Measurements from ENCODE around the gene HCK.

Gene HCK

DNA sequence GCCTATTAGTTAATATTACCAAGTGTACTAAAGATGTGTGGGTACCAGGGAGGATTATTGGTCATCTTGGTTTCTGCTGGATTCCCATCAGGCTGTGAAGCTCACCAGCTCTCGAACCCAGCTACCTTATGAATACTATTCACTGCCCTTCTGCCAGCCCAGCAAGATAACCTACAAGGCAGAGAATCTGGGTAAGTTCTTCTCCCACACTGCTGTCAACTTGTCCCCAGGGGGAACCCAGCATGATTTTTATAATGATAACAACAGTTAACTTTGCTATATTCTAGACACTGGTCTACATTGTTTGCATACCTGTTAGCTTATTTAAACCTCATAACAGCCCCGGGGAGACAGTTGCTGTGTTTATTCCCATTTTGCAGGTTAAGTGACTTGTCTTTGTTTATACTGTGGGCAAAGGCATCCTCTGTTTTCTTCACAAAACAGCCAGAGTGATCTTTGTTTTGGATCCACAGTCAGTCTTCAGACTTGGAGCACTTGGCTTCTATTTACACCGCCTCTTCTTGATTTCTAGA, 84.0 kb downstream of the HCK start:
- H3K27me3 ChIP-seq (replicated peaks; ENCODE audit: control insufficient read depth, insufficient read depth, low read length), result no peaks in the 10 kb centered on the region
- DNase-seq (ENCODE audit: low read depth), result no peak
- no peak overlapping the region for H3K9ac ChIP-seq (ENCODE audit: low read length)
- H3K4me3 ChIP-seq (ENCODE audit: low read length), result no peak overlapping the region
- H3K36me3 ChIP-seq (ENCODE audit: control insufficient read depth, insufficient read depth, low read length, severe bottlenecking), result peaks cover 69% of the 10 kb centered on the region
- H3K9me3 ChIP-seq (ENCODE audit: control insufficient read depth, low read length), result no peaks in the 10 kb centered on the region
- H3K4me1 ChIP-seq (ENCODE audit: control insufficient read depth, insufficient read depth, low read length), result no peaks in the 10 kb centered on the region

DNA sequence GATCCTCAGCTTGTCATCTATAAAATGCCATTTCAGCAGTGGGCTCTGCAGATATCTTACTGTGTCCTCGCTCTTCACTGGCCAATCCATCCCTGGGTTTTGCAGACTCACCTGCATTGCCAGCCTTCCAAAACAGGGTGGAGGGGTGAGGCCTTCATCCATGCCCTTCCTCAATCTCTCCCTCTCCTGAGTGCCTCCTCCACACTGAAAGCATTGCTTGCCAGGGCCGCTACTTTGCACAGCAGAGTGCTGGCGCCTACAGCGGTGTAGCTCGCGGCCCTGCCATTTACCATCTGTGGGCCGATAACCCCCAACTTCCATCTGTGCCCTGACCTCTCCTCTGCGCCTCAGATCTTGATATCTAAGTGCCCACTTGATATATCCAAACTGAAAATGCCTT, 86.9 kb downstream of the HCK start:
- Histone ChIP-seq H3K9me3 (ENCODE audit: control insufficient read depth, low read length) (no peaks in the 10 kb centered on the region), H3K27me3 (replicated peaks; ENCODE audit: control insufficient read depth, insufficient read depth, low read length) (no peaks in the 10 kb centered on the region), H3K9ac (ENCODE audit: low read length) (no peak overlapping the region), H3K36me3 (ENCODE audit: control insufficient read depth, insufficient read depth, low read length, severe bottlenecking) (peaks cover 85% of the 10 kb centered on the region), H3K4me1 (ENCODE audit: control insufficient read depth, insufficient read depth, low read length) (no peaks in the 10 kb centered on the region), H3K4me3 (ENCODE audit: low read length) (no peak overlapping the region)
- DNase-seq (ENCODE audit: low read depth), result no peak

DNA sequence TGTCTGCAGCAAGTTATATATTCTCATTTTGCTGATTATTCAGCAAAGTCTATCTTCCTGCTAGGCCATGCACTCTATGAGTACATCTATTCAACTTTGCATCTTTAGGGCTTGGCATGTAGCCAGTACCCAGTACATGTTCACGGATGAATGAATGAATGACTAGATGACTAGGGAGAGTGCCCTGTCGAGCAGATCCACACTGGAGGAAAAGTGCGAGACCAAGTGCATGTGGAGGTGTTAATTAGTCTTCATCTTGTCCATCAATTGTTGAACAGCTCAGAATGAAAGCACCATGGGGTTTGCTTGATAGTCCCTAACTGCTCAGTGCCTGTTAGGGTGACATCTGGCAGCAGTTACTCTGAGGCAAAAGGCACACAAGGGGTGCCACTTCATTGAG, 87.9 kb downstream of the HCK start:
- H3K9ac ChIP-seq (ENCODE audit: low read length), result no peak overlapping the region
- no peaks in the 10 kb centered on the region for H3K27me3 ChIP-seq (replicated peaks; ENCODE audit: control insufficient read depth, insufficient read depth, low read length)
- H3K9me3 ChIP-seq (ENCODE audit: control insufficient read depth, low read length), result no peaks in the 10 kb centered on the region
- no peak overlapping the region for H3K4me3 ChIP-seq (ENCODE audit: low read length)
- H3K36me3 ChIP-seq (ENCODE audit: control insufficient read depth, insufficient read depth, low read length, severe bottlenecking), result peaks cover 90% of the 10 kb centered on the region
- no peak for DNase-seq (ENCODE audit: low read depth)
- no peaks in the 10 kb centered on the region for H3K4me1 ChIP-seq (ENCODE audit: control insufficient read depth, insufficient read depth, low read length)

DNA sequence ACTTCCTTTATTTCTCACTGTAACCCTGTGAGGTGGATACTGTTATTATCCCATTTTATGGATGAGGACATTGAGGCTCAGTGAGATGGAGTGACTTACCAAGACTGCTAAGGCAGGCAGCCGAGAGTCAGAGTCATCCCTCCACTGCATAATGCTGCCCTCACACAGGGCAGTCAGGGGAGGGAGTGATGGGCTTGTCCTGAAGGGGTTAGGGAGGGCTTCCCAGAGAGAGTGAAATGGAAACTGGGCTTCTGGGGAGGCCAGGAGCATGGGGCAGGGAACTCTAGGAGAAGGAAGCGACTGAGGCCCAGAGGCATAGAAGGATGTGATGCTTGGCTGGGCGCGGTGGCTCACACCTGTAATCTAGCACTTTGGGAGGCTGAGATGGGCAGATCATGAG, 88.6 kb downstream of the HCK start:
- no peak for DNase-seq (ENCODE audit: low read depth)
- Histone ChIP-seq H3K9ac (ENCODE audit: low read length) (no peak overlapping the region), H3K9me3 (ENCODE audit: control insufficient read depth, low read length) (no peaks in the 10 kb centered on the region), H3K4me3 (ENCODE audit: low read length) (no peak overlapping the region), H3K4me1 (ENCODE audit: control insufficient read depth, insufficient read depth, low read length) (no peaks in the 10 kb centered on the region), H3K36me3 (ENCODE audit: control insufficient read depth, insufficient read depth, low read length, severe bottlenecking) (peaks cover 95% of the 10 kb centered on the region), H3K27me3 (replicated peaks; ENCODE audit: control insufficient read depth, insufficient read depth, low read length) (no peaks in the 10 kb centered on the region)

DNA sequence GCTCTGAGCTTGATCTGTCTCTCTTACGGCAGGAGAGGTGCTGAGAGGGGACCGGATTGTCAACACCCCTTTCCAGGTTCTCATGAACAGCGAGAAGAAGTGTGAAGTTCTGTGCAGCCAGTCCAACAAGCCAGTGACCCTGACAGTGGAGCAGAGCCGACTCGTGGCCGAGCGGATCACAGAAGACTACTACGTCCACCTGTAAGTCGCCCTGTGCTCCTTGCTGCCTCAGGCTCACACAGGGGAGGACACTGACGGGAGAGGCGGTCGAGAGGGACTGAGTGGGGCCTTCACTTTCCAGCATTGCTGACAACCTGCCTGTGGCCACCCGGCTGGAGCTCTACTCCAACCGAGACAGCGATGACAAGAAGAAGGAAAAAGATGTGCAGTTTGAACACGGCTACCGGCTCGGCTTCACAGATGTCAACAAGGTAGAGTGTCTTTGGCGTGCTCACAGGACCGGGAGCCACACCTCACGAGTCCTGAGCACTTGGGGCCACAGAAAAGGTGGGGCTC, 89.5 kb downstream of the HCK start:
- peaks cover 95% of the 10 kb centered on the region for H3K36me3 ChIP-seq (ENCODE audit: control insufficient read depth, insufficient read depth, low read length, severe bottlenecking)
- no peaks in the 10 kb centered on the region for H3K27me3 ChIP-seq (replicated peaks; ENCODE audit: control insufficient read depth, insufficient read depth, low read length)
- H3K9me3 ChIP-seq (ENCODE audit: control insufficient read depth, low read length), result no peaks in the 10 kb centered on the region
- H3K4me1 ChIP-seq (ENCODE audit: control insufficient read depth, insufficient read depth, low read length), result no peaks in the 10 kb centered on the region
- H3K4me3 ChIP-seq (ENCODE audit: low read length), result no peak overlapping the region
- no peak overlapping the region for H3K9ac ChIP-seq (ENCODE audit: low read length)
- DNase-seq (ENCODE audit: low read depth), result no peak

DNA sequence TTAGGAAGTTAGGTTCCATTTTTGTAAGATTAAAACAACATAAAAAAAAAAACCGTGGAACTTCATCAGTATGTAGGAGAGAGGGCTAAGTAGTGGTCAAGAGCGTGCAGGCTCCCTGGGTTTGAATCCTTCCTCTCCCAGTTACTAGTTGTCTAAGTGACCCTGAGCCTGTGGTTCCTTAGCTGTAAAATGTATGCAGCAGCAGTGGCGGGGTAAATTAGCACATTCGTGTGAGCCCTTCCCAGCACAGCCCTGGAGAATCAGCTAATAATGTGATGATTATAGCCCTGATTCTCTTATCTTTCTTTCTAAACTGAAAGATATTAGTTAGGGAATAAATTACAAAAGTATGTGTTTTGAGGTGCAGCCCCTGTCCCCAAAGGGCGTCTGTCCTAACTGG, 90.0 kb downstream of the HCK start:
- Histone ChIP-seq H3K9me3 (ENCODE audit: control insufficient read depth, low read length) (no peaks in the 10 kb centered on the region), H3K36me3 (ENCODE audit: control insufficient read depth, insufficient read depth, low read length, severe bottlenecking) (peaks cover 95% of the 10 kb centered on the region), H3K4me3 (ENCODE audit: low read length) (no peak overlapping the region)

DNA sequence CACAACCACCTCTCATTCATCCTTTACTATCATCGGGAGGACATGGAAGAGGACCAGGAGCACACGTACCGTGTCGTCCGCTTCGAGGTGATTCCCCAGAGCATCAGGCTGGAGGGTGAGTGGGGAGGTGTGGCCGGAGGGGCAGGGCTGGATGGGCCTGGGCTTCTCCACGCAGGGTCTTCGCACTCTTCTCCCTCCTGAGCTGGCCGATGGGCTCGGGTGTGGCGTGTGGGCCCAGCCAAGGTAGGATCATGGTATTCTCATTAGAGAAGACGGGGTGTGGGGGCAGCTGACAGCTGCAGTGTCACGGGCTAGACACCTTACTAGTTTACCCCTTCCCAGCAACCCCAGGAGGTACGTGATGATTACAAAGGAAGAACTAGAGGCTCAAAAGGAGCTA, 90.9 kb downstream of the HCK start:
- Histone ChIP-seq H3K9ac (ENCODE audit: low read length) (no peak overlapping the region), H3K9me3 (ENCODE audit: control insufficient read depth, low read length) (no peaks in the 10 kb centered on the region), H3K4me3 (ENCODE audit: low read length) (no peak overlapping the region), H3K36me3 (ENCODE audit: control insufficient read depth, insufficient read depth, low read length, severe bottlenecking) (peaks cover 95% of the 10 kb centered on the region), H3K4me1 (ENCODE audit: control insufficient read depth, insufficient read depth, low read length) (no peaks in the 10 kb centered on the region), H3K27me3 (replicated peaks; ENCODE audit: control insufficient read depth, insufficient read depth, low read length) (no peaks in the 10 kb centered on the region)
- DNase-seq (ENCODE audit: low read depth), result no peak

More for the DNA sequence above, 90.0 kb downstream of the HCK start:
- no peak for DNase-seq (ENCODE audit: low read depth)
- H3K4me1 ChIP-seq (ENCODE audit: control insufficient read depth, insufficient read depth, low read length), result no peaks in the 10 kb centered on the region
- H3K27me3 ChIP-seq (replicated peaks; ENCODE audit: control insufficient read depth, insufficient read depth, low read length), result no peaks in the 10 kb centered on the region
- no peak overlapping the region for H3K9ac ChIP-seq (ENCODE audit: low read length)

DNA sequence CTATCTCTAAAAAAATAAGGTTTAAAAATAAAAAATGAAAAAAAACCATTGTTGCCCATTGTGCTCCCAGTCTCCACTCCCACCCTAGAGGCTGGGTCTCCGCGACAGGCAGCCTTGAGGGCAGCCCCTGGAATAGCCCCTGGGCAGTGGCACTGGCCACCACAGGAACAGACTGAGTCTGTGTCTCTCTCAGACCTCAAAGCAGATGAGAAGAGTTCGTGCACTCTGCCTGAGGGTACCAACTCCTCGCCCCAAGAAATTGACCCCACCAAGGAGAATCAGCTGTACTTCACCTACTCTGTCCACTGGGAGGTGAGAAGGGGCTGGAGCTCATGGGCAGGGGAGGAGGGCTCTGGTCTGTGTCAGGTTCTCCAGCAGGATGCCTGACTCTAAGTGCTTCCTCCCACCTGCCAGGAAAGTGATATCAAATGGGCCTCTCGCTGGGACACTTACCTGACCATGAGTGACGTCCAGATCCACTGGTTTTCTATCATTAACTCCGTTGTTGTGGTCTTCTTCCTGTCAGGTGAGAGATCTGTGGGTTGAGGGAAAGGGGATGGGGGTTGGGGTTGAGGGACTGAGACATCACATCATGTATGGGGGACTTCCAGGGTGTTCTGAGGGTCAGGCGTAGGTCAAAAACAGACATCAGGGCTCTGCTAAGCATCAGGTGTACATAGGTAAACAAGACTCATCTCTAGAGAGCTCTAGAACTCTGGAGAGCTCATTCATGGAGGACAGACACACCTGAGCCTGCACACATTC, 93.0 kb downstream of the HCK start:
- Histone ChIP-seq H3K4me3 (ENCODE audit: low read length) (no peak overlapping the region), H3K27me3 (replicated peaks; ENCODE audit: control insufficient read depth, insufficient read depth, low read length) (no peaks in the 10 kb centered on the region), H3K9me3 (ENCODE audit: control insufficient read depth, low read length) (no peaks in the 10 kb centered on the region), H3K4me1 (ENCODE audit: control insufficient read depth, insufficient read depth, low read length) (no peaks in the 10 kb centered on the region), H3K9ac (ENCODE audit: low read length) (no peak overlapping the region), H3K36me3 (ENCODE audit: control insufficient read depth, insufficient read depth, low read length, severe bottlenecking) (peaks cover 92% of the 10 kb centered on the region)
- DNase-seq (ENCODE audit: low read depth), result no peak

DNA sequence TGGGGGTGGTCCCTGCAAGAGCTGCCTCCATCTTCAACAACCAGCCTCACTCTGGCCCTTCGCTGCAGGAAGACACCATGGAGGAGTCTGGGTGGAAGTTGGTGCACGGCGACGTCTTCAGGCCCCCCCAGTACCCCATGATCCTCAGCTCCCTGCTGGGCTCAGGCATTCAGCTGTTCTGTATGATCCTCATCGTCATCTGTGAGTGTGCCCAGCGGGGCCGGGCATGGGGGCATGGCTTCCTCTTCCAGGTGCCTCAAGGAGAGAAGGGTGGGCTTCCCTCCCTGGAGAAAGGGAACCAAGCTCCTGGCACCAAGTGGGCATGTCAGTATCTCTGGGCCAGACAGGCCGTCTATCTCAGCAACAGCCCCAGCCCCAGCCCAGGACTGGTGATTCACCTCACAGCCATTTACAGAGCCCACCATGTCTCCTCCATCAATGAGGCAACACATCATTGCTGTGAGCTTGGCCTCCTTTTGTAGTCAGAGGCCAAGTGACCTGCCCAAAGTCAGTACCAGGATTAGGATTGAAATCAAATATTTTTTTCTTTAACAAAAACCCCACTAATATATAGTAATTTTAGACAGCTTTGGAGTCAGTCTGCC, 97.6 kb downstream of the HCK start:
- H3K4me1 ChIP-seq (ENCODE audit: control insufficient read depth, insufficient read depth, low read length), result peaks cover 1% of the 10 kb centered on the region
- H3K27me3 ChIP-seq (replicated peaks; ENCODE audit: control insufficient read depth, insufficient read depth, low read length), result no peaks in the 10 kb centered on the region
- H3K9ac ChIP-seq (ENCODE audit: low read length), result no peak overlapping the region
- peaks cover 86% of the 10 kb centered on the region for H3K36me3 ChIP-seq (ENCODE audit: control insufficient read depth, insufficient read depth, low read length, severe bottlenecking)
- H3K4me3 ChIP-seq (ENCODE audit: low read length), result no peak overlapping the region
- H3K9me3 ChIP-seq (ENCODE audit: control insufficient read depth, low read length), result no peaks in the 10 kb centered on the region
- DNase-seq (ENCODE audit: low read depth), result no peak

DNA sequence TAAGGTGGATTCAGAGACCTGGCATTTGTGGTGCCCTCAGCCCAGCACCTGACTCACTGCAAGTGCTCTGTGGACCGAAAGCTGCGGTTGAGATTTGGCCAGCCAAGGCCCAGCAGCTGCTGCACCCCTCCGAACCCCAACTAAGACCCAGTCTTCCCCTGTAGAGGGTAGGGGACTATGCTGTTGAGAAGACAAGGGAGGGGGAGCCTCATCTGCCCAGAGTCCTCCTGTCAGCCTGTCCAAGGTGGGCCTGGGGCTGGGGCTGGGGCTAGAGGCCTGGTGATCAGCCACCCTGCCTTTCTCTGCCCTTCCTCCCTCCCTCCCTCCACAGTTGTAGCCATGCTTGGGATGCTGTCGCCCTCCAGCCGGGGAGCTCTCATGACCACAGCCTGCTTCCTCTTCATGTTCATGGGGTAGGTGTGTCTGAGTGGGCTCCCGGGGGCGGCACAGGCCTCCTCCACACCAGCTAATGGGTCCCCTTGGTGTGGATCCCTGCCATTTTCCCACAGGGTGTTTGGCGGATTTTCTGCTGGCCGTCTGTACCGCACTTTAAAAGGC, 98.3 kb downstream of the HCK start:
- H3K36me3 ChIP-seq (ENCODE audit: control insufficient read depth, insufficient read depth, low read length, severe bottlenecking), result peaks cover 82% of the 10 kb centered on the region
- H3K4me1 ChIP-seq (ENCODE audit: control insufficient read depth, insufficient read depth, low read length), result peaks cover 8% of the 10 kb centered on the region
- H3K27me3 ChIP-seq (replicated peaks; ENCODE audit: control insufficient read depth, insufficient read depth, low read length), result no peaks in the 10 kb centered on the region
- no peak overlapping the region for H3K4me3 ChIP-seq (ENCODE audit: low read length)
- H3K9ac ChIP-seq (ENCODE audit: low read length), result no peak overlapping the region
- no peaks in the 10 kb centered on the region for H3K9me3 ChIP-seq (ENCODE audit: control insufficient read depth, low read length)
- DNase-seq (ENCODE audit: low read depth), result no peak
